CD4-positive, alpha-beta T cell (primary cell): Measurements from ENCODE around the gene ADCY7. TPM values are rescaled to one million over a fixed set of nuclear protein-coding genes. Genes with fewer than 3 reads are reported as not detected.
A peak's percentile ranks its signal among the peaks of the same experiment; 100 is the strongest.

Experiments used
- ATAC-seq: fragments of 200-7000 bp; cut with Tn5 transposase; one replicate; pipeline ENCODE4 v1.10.0; 2022; ENCODE audit warnings: mild to moderate bottlenecking; ENCODE audit not compliant: poor library complexity
- CTCF ChIA-PET: fragments of 350-600 bp; sonication (Branson Sonifier 250); formaldehyde crosslinking; loops from one replicate; lab custom pipeline; 2021; ENCODE audit warnings: antibody characterized with exemption, inconsistent platforms; lab: Charles Lee
- POLR2A ChIA-PET: fragments of 350-600 bp; sonication (Branson Sonifier 250); formaldehyde crosslinking; loops from one replicate; lab custom pipeline; 2021; ENCODE audit warnings: antibody characterized with exemption, inconsistent platforms; lab: Charles Lee
- DNase-seq, 14 experiments: peaks; one replicate each; pipeline ENCODE4 v3.0.0-alpha.2; 2013 to 2020; ENCODE audit warnings: mixed read lengths in 2 of 14
- H3K27ac ChIP-seq, 2 donors: one replicate each; pipeline versions ENCODE4 v1.5.1 to v1.7.0; 2013; ENCODE audit warnings: low read length in 2 of 2, low read depth in 1 of 2, mild to moderate bottlenecking in 1 of 2
- H3K27me3 ChIP-seq, 2 experiments: 1 replicate in 1 of 2; 2 replicates in 1 of 2; pipeline versions ENCODE4 v1.6.1 to v1.7.0; 2013; ENCODE audit warnings: low read length in 2 of 2, control low read depth in 1 of 2, mild to moderate bottlenecking in 1 of 2, moderate library complexity in 1 of 2; ENCODE audit not compliant: insufficient read depth in 2 of 2, control insufficient read depth in 1 of 2
- H3K36me3 ChIP-seq: one replicate; pipeline ENCODE4 v1.6.1; 2013; ENCODE audit warnings: low read length, control low read depth; ENCODE audit not compliant: insufficient read depth
- H3K4me1 ChIP-seq: one replicate; pipeline ENCODE4 v1.6.1; 2013; ENCODE audit warnings: low read length, control low read depth; ENCODE audit not compliant: insufficient read depth
- H3K4me3 ChIP-seq: one replicate; pipeline ENCODE4 v1.5.1; 2013; ENCODE audit warnings: mild to moderate bottlenecking, low read length, moderate library complexity
- H3K9me3 ChIP-seq, 2 experiments: 1 replicate in 1 of 2; 2 replicates in 1 of 2; pipeline versions ENCODE4 v1.6.1 to v1.7.0; 2013; ENCODE audit warnings: low read length in 2 of 2, mild to moderate bottlenecking in 2 of 2, control low read depth in 1 of 2, moderate library complexity in 1 of 2; ENCODE audit not compliant: control insufficient read depth in 1 of 2, insufficient read depth in 1 of 2
- H3K27ac Mint-ChIP-seq: one replicate; pipeline ENCODE4 v1.8.0; 2020; ENCODE audit warnings: mixed read lengths
- H3K27me3 Mint-ChIP-seq: one replicate; pipeline ENCODE4 v1.8.0; 2021; ENCODE audit warnings: mixed read lengths
- H3K36me3 Mint-ChIP-seq: one replicate; pipeline ENCODE4 v1.8.0; 2021; ENCODE audit warnings: low read depth, mixed read lengths
- H3K4me1 Mint-ChIP-seq: one replicate; pipeline ENCODE4 v1.8.0; 2021; ENCODE audit warnings: low read depth, mixed read lengths
- H3K4me3 Mint-ChIP-seq: one replicate; pipeline ENCODE4 v1.8.0; 2020; ENCODE audit warnings: mild to moderate bottlenecking, mixed read lengths
- H3K9me3 Mint-ChIP-seq: one replicate; pipeline ENCODE4 v1.8.0; 2020; ENCODE audit warnings: mixed read lengths
- CTCF ChIP-seq: fragments of 200-600 bp; IDR thresholded peaks from one replicate; pipeline ENCODE4 v1.8.0; 2022; ENCODE audit warnings: antibody characterized with exemption, mild to moderate bottlenecking
- intact Hi-C, 2 experiments: fragments of 100-400 bp; cut with DNase I in 1 of 2; cut with micrococcal nuclease in 1 of 2; formaldehyde crosslinking; loops; one replicate each; pipeline versions ENCODE4 v1.15.1 to v1.9.0; 2023 to 2025; cut with DNase I, micrococcal nuclease
- total RNA-seq, 174 experiments: library from RNA in 2 of 174; stranded (reverse) in 2 of 174; gene quantifications; one replicate each; pipeline ENCODE4 v1.2.3 and lab custom pipeline; 2021 to 2026

The ADCY7 gene
- total RNA-seq, 2 experiments from 2014 or later: 136 to 147 TPM

- no peak for DNase-seq
- H3K4me1 Mint-ChIP-seq: peaks cover 71% of the 10 kb centered on the region
- H3K27me3 Mint-ChIP-seq: no peaks in the 10 kb centered on the region
- no peaks in the 10 kb centered on the region for H3K27me3 ChIP-seq
- H3K9me3 Mint-ChIP-seq: no peaks in the 10 kb centered on the region
- no peak for TF ChIP-seq CTCF
- no peak overlapping the region for H3K4me3 ChIP-seq
- intact Hi-C loops: no loop called here
- peaks cover 81% of the 10 kb centered on the region for H3K36me3 Mint-ChIP-seq
- peaks cover 41% of the 10 kb centered on the region for H3K4me1 ChIP-seq
- H3K36me3 ChIP-seq: peaks cover 52% of the 10 kb centered on the region
- no peak overlapping the region for H3K27ac ChIP-seq
- no peak overlapping the region for H3K4me3 Mint-ChIP-seq
- H3K27ac Mint-ChIP-seq: peak overlapping the region; percentile 98
- ChIA-PET POLR2A (no interaction called here), CTCF (no interaction called here)
- no peak for ATAC-seq
- no peaks in the 10 kb centered on the region for H3K9me3 ChIP-seq
These were observed 66.2 kb downstream of the ADCY7 start for GRCh38 chr16:50332599-50332998.

DNA sequence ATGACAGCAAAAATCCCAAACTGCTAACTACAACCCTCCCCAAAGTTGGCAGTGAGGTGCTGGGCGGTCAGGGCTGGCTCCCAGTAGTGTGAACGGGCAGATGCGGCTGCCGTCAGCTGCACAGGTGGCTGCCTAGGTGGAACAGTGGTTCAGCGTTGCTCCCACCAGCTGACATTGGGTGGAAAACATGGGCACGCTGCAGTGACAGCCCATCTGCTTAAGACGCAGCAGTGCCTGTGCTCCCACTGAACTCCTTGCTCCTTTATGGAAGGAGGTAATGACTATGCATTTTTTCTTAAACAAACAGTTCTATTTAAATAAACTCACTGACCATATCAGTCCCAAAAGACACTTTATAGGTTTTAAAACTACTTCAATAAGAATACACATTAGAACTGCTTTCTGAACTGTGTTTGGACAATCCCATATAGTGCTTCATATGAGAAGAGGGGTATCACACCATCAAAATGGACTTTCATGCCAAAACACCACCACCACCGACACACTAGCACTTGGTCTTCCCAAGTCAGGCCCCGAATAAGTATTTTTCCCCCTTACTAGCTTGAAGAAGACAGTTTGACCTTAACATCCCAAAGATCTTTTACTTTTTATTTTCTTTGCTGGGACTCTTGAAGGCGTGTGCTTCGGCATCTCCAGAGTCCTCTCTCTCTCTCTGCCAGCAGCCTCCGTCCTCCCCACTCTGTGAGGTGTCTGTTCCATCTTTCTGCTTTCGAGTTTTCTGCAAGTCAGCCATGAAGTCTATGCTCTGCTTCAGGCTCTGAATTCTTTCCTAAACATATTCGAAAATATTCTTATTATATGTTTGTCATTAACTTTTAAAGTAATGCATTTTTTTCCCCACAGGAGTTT, 68.0 kb downstream of the ADCY7 start:
- no peaks in the 10 kb centered on the region for H3K27me3 Mint-ChIP-seq
- POLR2A ChIA-PET: interaction anchor here (1.0 to 1.6 kb wide), 2 partner anchors 27 to 60 kb away, joined by 3 to 4 read pairs; no protein-coding TSS in a partner anchor
- no peaks in the 10 kb centered on the region for H3K27me3 ChIP-seq
- no peak overlapping the region for H3K4me3 Mint-ChIP-seq
- H3K4me3 ChIP-seq: no peak overlapping the region
- DNase-seq: no peak
- H3K27ac Mint-ChIP-seq: peak overlapping the region; percentile 98
- ATAC-seq: no peak
- H3K4me1 ChIP-seq: peaks cover 47% of the 10 kb centered on the region
- CTCF ChIA-PET: interaction anchor here (1.0 kb wide), 1 partner anchor 21 kb away, joined by 3 read pairs; no protein-coding TSS in a partner anchor
- no peak overlapping the region for H3K27ac ChIP-seq
- H3K36me3 Mint-ChIP-seq: peaks cover 82% of the 10 kb centered on the region
- H3K9me3 Mint-ChIP-seq: no peaks in the 10 kb centered on the region
- no peak for TF ChIP-seq CTCF
- H3K36me3 ChIP-seq: peaks cover 40% of the 10 kb centered on the region
- H3K9me3 ChIP-seq: no peaks in the 10 kb centered on the region
- peaks cover 76% of the 10 kb centered on the region for H3K4me1 Mint-ChIP-seq
- intact Hi-C loops: no loop called here

GRCh38 chr16:50335196-50335958, 69.0 kb downstream of the ADCY7 start:
- ChIA-PET POLR2A (interaction anchor here (1.0 to 1.6 kb wide), 2 partner anchors 26 to 61 kb away, joined by 3 to 4 read pairs; no protein-coding TSS in a partner anchor), CTCF (interaction anchor here (1.0 kb wide), 1 partner anchor 20 kb away, joined by 3 read pairs; no protein-coding TSS in a partner anchor)
- H3K27me3 Mint-ChIP-seq: no peaks in the 10 kb centered on the region
- DNase-seq (peak in 10 of 14 experiments; percentile 37 to 90 (median 50)), ATAC-seq (peak; percentile 73)
- intact Hi-C loops: loop anchor here in 1 of 2 experiments (1.0 to 5.0 kb wide), 3 partner anchors 8 to 412 kb away; partner anchors contain the start of gene ADCY7
- H3K4me1 Mint-ChIP-seq: peaks cover 68% of the 10 kb centered on the region
- no peaks in the 10 kb centered on the region for H3K27me3 ChIP-seq
- peak overlapping the region; percentile 80 for H3K4me3 Mint-ChIP-seq
- H3K36me3 Mint-ChIP-seq: peaks cover 75% of the 10 kb centered on the region
- no peak overlapping the region for H3K4me3 ChIP-seq
- H3K4me1 ChIP-seq: peaks cover 41% of the 10 kb centered on the region
- H3K9me3 Mint-ChIP-seq: no peaks in the 10 kb centered on the region
- H3K27ac Mint-ChIP-seq: peak overlapping the region; percentile 98
- peak overlapping the region in 1 of 2 donors; percentile 25 for H3K27ac ChIP-seq
- H3K9me3 ChIP-seq: no peaks in the 10 kb centered on the region
- peaks cover 37% of the 10 kb centered on the region for H3K36me3 ChIP-seq
- TF ChIP-seq CTCF: no peak
